GM06990 (cell line): Measurements from ENCODE around the gene RBM20.

Experiments used
- DNase-seq: peaks from one replicate; pipeline ENCODE4 v3.0.0-alpha.2; 2011; ENCODE audit not compliant: insufficient read length; ENCODE audit errors: extremely low read depth
- H3K27me3 ChIP-seq: replicated peaks from 2 replicates; pipeline ENCODE4 v1.6.0; 2011; ENCODE audit warnings: low read length; ENCODE audit not compliant: control insufficient read depth, insufficient read depth
- H3K36me3 ChIP-seq: 2 replicates; pipeline ENCODE4 v1.5.1; 2011; ENCODE audit warnings: low read length; ENCODE audit not compliant: control insufficient read depth, insufficient read depth
- H3K4me3 ChIP-seq: replicated peaks from 2 replicates; pipeline ENCODE4 v1.5.1; 2011; ENCODE audit warnings: low read depth, mild to moderate bottlenecking, control low read depth, low read length
- TF ChIP-seq, protein P1 (sequence below): IDR thresholded peaks from 2 replicates; pipeline ENCODE4 v1.5.1; 2011; ENCODE audit warnings: low read length, control low read depth, mild to moderate bottlenecking, inconsistent platforms; ENCODE audit not compliant: insufficient read depth, poor library complexity, severe bottlenecking

Gene RBM20

DNA sequence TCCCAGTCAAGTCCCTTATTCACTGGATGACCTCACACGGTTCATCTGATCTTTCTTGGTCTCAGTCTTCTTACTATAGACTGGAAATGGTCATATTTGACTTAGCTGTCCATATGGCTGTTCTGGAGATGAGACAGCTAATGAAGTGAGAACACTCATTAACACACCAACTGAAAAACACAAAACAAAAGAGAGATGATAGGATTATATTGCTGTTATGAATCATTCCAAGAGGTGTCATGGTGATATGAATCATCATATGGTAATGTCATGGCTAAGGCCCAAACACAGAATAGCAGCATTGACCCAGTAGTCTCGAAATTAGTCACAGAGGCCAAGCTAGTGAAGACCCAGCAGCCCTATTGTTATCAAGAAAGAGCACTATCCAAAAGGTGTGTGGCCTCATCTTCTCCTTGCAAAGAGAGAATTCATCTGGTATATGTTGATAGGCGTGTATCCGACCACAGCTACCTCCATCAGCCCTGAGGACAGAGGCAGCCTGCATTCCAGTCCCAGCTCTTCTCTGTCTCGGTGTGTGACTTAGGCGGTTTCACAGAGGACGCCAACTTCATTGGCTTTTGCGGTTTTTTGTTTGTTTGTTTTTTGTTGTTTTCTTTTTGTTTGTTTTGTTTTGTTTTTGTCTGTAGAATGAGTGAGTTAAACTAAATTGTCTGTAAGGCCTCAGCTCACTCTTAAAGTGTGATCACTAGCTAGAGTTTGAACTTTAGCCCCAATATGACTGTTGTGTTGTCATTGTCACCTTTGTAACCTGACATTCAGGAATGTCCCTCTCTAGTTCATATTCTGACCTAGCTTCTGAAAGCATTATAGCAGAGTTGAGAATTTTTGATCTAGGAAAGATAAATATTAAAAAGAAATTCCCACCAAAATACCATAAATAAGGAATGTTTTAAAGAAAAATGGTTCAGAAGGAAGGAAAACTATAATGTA lies 130.2 kb downstream of the RBM20 start:
- H3K4me3 ChIP-seq, result no peak overlapping the region
- TF ChIP-seq, protein P1, sequence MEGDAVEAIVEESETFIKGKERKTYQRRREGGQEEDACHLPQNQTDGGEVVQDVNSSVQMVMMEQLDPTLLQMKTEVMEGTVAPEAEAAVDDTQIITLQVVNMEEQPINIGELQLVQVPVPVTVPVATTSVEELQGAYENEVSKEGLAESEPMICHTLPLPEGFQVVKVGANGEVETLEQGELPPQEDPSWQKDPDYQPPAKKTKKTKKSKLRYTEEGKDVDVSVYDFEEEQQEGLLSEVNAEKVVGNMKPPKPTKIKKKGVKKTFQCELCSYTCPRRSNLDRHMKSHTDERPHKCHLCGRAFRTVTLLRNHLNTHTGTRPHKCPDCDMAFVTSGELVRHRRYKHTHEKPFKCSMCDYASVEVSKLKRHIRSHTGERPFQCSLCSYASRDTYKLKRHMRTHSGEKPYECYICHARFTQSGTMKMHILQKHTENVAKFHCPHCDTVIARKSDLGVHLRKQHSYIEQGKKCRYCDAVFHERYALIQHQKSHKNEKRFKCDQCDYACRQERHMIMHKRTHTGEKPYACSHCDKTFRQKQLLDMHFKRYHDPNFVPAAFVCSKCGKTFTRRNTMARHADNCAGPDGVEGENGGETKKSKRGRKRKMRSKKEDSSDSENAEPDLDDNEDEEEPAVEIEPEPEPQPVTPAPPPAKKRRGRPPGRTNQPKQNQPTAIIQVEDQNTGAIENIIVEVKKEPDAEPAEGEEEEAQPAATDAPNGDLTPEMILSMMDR, result no peak
- no peaks in the 10 kb centered on the region for H3K36me3 ChIP-seq
- H3K27me3 ChIP-seq, result no peaks in the 10 kb centered on the region
- DNase-seq, result peak; percentile 86

DNA sequence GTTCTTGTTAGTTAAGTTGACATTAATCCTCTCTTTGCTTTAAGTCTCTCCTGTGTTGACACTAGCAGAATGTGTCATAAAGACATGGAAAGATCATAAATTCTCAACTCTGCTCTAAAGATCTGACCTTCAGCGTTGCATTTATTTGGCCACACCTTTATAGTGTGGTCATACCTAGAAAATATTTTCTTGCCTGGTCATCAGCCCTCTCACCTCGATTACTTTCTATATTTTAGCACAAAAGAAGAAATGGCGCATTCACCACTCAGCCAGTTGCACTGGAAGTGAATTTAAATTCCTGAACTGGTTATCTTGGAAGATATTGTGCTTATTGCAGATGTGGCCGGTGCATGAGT lies 130.9 kb downstream of the RBM20 start:
- H3K4me3 ChIP-seq, result no peak overlapping the region
- H3K36me3 ChIP-seq, result no peaks in the 10 kb centered on the region
- TF ChIP-seq, protein P1, result no peak
- no peak for DNase-seq
- H3K27me3 ChIP-seq, result no peaks in the 10 kb centered on the region

DNA sequence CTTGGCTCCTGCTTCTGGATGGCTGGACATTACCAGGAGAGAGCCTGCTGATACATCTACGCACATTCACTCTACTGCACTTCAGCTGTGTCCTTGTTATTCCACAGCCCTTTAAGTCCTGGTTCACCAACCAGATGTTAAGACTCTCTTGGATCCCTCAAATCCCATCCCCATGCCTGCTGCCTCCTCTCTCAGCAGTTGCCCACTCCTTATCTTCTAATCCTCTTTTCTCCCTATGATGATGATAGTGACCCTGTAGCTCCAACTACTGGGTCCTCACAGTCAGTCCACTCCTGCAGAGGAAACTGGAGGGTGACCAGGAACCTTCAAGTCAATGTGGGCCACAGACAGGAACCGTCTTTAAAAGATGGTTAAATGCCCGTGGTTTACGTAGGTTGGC lies 131.3 kb downstream of the RBM20 start:
- TF ChIP-seq, protein P1, result no peak
- no peaks in the 10 kb centered on the region for H3K27me3 ChIP-seq
- no peak overlapping the region for H3K4me3 ChIP-seq
- no peak for DNase-seq
- no peaks in the 10 kb centered on the region for H3K36me3 ChIP-seq

DNA sequence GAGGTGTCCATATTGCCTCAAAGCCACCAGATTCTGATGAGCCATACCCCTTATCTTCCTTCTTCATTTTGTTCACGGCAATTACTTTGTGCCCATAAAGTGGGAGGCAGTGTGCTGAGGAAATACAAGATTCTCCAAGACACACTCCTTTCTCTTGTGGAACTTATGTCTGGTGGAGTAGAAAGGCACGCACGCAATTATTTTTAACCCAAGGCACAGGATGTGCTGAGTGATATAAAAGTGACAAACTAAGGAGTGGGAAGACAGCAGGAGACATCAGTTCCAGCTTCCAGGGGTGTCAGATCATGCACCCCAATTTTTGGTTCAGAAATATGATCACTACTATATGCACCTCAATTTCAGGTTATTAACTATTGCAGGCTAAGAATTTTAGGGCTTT lies 132.9 kb downstream of the RBM20 start:
- H3K36me3 ChIP-seq, result no peaks in the 10 kb centered on the region
- no peaks in the 10 kb centered on the region for H3K27me3 ChIP-seq
- no peak for DNase-seq
- no peak overlapping the region for H3K4me3 ChIP-seq
- TF ChIP-seq, protein P1, result no peak

DNA sequence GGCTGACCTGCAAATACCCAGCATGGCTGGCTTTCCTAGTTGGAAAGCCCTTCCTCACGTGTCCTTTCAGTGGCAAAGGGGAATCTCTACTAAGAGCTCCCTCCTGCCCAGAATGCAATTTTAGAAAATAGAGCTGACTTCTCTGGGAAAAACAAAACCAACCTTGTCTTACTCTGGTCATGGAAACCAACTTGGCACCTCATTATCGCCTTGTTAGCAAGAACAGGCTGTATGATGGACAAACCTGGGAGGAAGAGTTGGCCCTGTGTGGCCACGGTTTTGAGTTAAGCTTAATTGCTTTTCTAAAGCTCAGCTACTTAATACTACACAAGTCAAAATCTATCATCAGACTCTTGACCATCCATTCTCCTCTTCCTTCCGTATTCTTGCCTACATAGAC lies 133.5 kb downstream of the RBM20 start:
- TF ChIP-seq, protein P1, result no peak
- no peak for DNase-seq
- H3K27me3 ChIP-seq, result no peaks in the 10 kb centered on the region

More for the DNA sequence above, 133.5 kb downstream of the RBM20 start:
- Histone ChIP-seq H3K4me3 (no peak overlapping the region), H3K36me3 (no peaks in the 10 kb centered on the region)
